T-helper 1 cell treated with Interleukin-12 subunit alpha and Interleukin-12 subunit beta and Interleukin-4 antibody, amounts not matched to agents 30 μg/mL and 1 μg/mL, for 36 hours (primary cell): Measurements from ENCODE around the gene FARP1.

Source experiments
- H3K27ac Mint-ChIP-seq: one replicate; pipeline ENCODE4 v1.8.0; 2021; ENCODE audit warnings: mild to moderate bottlenecking, mixed read lengths
- H3K27me3 Mint-ChIP-seq: one replicate; pipeline ENCODE4 v1.8.0; 2021; ENCODE audit warnings: low read depth, mixed read lengths
- H3K36me3 Mint-ChIP-seq: one replicate; pipeline ENCODE4 v1.8.0; 2021; ENCODE audit warnings: low read depth, mixed read lengths
- H3K4me1 Mint-ChIP-seq: one replicate; pipeline ENCODE4 v1.8.0; 2021; ENCODE audit warnings: low read depth, mixed read lengths
- H3K4me3 Mint-ChIP-seq: one replicate; pipeline ENCODE4 v1.8.0; 2021; ENCODE audit warnings: mild to moderate bottlenecking, moderate library complexity, mixed read lengths
- H3K9me3 Mint-ChIP-seq: one replicate; pipeline ENCODE4 v1.8.0; 2021; ENCODE audit warnings: mixed read lengths

Gene FARP1

DNA sequence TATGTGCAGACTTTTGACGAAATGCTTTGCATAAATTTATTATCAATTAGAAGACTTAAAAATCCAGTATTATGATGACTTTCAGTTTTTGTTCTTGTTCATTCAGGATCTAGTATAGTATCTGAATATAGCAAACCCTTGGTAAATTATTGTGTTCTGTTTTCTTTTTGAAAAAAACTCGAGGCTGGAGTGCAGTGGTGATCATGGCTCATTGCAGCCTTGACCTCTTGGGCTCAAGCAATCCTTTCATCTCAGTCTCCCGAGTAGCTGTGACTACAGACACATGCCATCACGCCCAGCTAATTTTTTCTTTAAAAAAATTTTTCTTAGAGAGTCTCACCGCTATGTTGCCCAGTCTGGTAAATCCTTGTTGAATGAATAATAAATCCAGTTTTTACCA lies 4.6 kb downstream of the FARP1 start:
- H3K27me3 Mint-ChIP-seq: peaks cover 54% of the 10 kb centered on the region

DNA sequence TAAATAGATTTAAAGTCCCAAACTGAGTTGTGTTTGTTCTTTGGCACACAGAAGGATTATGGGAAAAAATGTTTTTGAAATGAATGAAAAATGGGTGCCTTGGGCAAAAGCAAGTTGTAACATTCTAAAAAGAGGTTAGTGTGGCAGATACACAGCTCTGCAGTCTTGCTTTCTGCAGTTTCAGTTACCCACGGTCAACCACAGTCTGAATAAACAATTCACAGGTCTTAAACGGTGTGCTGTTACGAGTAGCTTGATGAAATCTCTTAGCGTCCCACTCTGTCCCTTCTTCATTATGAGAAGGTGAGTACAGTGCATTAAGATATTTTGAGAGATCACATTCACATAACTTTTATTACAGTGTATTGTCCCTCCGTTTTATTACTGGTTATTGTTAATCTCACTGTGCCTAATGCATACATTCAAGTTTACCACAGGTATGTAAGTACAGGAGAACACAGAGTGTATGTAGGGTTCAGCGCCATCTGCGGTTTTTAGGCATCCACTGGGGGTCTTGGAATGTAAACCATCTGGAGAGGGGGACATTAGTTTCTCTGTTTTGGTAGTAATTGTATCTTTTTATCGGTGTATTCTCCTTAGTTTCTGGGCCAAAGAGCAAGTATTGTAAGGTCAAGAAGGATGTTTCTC lies 8.1 kb downstream of the FARP1 start:
- Mint-ChIP-seq H3K36me3 (no peaks in the 10 kb centered on the region), H3K27me3 (peaks cover 29% of the 10 kb centered on the region), H3K4me1 (no peaks in the 10 kb centered on the region), H3K27ac (no peak overlapping the region), H3K4me3 (no peak overlapping the region), H3K9me3 (no peaks in the 10 kb centered on the region)

More for the DNA sequence above, 4.6 kb downstream of the FARP1 start:
- Mint-ChIP-seq H3K27ac (no peak overlapping the region), H3K9me3 (no peaks in the 10 kb centered on the region), H3K4me3 (no peak overlapping the region), H3K36me3 (no peaks in the 10 kb centered on the region), H3K4me1 (peaks cover 6% of the 10 kb centered on the region)

DNA sequence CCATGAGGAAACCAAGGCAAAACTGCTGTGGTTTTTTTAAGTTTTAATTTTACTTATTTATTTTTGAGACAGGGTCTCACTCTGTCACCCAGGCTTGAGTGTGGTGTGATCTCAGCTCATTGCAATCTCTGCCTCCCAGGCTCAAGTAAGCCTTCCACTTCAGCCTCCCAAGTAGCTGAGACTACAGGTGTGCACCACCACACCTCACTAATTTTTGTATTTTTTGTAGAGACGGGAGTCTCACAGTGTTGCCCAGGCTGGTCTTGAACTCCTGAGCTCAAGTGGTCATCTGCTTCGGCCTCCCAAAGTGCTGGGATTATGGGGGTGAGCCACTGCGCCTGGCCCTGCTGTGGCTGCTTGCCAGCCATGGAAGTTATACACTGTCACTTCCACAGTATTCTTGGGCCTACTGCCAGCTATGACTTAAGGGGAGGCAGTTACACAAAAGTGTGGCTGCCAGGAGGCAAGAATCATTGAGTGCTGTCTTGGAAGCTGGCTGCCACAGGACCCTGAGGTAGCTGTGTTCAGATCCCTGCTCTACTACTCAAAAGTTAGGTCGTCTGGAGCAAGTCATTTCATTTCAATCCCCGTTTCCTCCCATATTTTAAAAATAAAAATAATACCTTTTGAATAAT lies 12.7 kb downstream of the FARP1 start:
- no peak overlapping the region for H3K27ac Mint-ChIP-seq

DNA sequence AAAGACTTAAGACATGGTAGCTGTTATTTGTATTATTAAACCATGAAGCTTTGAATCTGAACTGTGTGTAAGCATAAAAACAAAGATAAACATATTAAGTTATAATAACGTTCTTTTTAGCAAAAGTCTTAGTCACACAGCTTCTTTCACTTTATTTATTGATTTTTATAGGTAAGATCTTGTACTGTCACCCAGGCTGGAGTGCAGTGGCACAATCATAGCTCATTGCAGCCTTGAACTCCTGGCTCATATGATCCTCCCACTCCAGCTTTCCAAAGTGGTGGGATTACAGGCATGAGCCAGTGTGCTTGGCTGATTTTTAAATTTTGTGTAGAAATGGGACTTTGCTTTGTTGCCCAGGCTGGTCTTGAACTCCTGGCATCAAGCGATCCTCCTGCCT lies 13.4 kb downstream of the FARP1 start:
- H3K4me3 Mint-ChIP-seq: no peak overlapping the region

More for the DNA sequence above, 12.7 kb downstream of the FARP1 start:
- no peak overlapping the region for H3K4me3 Mint-ChIP-seq
- H3K36me3 Mint-ChIP-seq: no peaks in the 10 kb centered on the region
- no peaks in the 10 kb centered on the region for H3K9me3 Mint-ChIP-seq
- H3K4me1 Mint-ChIP-seq: no peaks in the 10 kb centered on the region
- peaks cover 5% of the 10 kb centered on the region for H3K27me3 Mint-ChIP-seq

DNA sequence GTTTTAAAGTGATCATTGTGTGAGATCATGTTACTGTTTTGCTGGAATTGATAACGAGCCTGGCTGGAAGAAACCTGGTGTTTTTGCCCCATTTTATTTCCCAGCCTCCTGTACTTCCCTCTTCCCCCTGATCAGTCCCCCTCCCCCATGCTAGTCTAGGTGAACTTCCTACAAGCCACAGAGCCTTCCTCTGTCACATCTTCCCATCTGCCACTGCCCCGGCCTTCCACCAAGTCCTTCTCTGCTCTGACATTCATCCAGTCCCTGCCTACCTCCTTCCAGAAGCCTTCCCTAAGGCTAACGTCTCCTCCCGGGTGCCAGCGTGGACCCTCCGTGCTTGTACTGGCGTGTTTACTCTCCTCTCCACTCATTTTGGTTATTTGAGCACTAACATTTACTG lies 14.3 kb downstream of the FARP1 start:
- H3K27me3 Mint-ChIP-seq: no peaks in the 10 kb centered on the region
- no peaks in the 10 kb centered on the region for H3K9me3 Mint-ChIP-seq
- H3K27ac Mint-ChIP-seq: no peak overlapping the region
- no peaks in the 10 kb centered on the region for H3K4me1 Mint-ChIP-seq
- no peak overlapping the region for H3K4me3 Mint-ChIP-seq
- H3K36me3 Mint-ChIP-seq: no peaks in the 10 kb centered on the region

More for the DNA sequence above, 13.4 kb downstream of the FARP1 start:
- peaks cover 2% of the 10 kb centered on the region for H3K27me3 Mint-ChIP-seq
- no peak overlapping the region for H3K27ac Mint-ChIP-seq
- no peaks in the 10 kb centered on the region for H3K36me3 Mint-ChIP-seq
- H3K4me1 Mint-ChIP-seq: no peaks in the 10 kb centered on the region
- no peaks in the 10 kb centered on the region for H3K9me3 Mint-ChIP-seq

DNA sequence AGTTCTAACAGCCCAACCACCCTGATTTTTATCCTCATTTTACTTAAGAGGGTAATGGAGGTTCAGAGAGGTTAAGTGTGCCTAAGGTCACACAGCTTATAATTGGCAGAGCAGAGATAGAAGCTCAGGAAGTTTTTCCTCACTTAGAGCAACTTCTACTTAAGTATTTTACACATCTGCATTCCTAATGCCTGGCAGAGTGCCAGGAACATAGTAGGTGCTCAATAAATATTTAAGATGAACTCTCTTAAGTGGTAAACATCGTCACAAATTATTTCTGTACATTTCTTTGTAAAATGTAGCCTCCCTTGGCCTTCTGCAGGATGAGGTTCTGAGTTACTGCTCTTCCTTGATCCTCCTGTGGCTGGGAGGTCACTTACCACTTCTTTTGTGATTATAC lies 14.7 kb downstream of the FARP1 start:
- H3K27ac Mint-ChIP-seq: no peak overlapping the region
- H3K4me1 Mint-ChIP-seq: no peaks in the 10 kb centered on the region
- no peaks in the 10 kb centered on the region for H3K36me3 Mint-ChIP-seq
- no peaks in the 10 kb centered on the region for H3K9me3 Mint-ChIP-seq
- no peaks in the 10 kb centered on the region for H3K27me3 Mint-ChIP-seq
- no peak overlapping the region for H3K4me3 Mint-ChIP-seq

DNA sequence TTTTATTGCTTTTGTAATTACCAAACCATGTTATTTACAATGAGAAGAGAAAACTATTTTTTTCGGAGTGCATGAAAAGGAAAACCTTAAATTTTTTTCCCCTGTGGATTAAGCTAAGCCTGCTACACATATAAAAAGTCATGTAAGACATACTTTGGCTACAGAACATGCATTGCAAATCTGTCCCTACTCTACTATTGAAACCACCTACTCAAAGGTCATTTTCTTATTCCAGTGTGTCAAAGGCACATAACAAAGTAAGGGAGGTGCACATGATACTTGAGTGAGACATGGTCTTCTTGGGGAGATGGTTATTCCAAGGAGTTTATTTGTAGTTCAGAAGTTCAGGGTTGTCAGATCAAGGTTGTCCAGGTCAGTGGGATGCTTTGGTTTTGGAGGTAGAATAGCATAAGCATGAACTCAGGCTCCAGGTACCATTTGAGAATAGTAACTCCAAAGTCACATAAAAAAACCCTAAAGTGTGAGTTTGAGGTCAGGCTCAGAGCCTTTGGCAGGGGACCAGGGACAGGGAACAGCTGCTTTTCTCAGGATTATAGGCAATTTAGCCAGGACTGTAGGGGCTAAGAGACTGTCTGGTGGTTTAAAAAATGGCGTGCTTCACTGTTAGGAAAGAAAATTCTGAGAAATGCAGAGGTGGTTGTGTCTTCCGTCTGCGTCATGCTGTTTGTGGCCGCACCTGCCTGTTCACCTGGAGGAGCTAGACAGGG lies 15.4 kb downstream of the FARP1 start:
- H3K27ac Mint-ChIP-seq: no peak overlapping the region
- H3K4me3 Mint-ChIP-seq: no peak overlapping the region
- H3K9me3 Mint-ChIP-seq: no peaks in the 10 kb centered on the region
- no peaks in the 10 kb centered on the region for H3K27me3 Mint-ChIP-seq
- H3K36me3 Mint-ChIP-seq: no peaks in the 10 kb centered on the region
- H3K4me1 Mint-ChIP-seq: no peaks in the 10 kb centered on the region

DNA sequence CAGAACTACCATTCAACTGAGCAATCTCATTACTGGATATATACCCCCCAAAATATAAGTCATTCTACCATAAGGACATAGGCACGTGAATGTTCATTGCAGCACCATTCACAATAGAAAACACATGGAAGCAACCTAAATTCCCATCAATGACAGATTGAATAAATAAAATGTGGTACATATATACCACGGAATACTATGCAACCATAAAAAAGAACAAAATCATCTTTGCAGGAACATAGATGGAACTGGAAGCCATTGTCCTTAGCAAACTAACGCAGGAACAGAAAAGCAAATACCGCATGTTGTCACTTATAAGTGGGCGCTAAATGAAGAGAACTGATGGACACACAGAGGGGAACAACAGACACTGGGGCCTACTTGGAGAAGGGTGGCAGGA lies 20.0 kb downstream of the FARP1 start:
- Mint-ChIP-seq H3K36me3 (no peaks in the 10 kb centered on the region), H3K4me1 (no peaks in the 10 kb centered on the region), H3K9me3 (no peaks in the 10 kb centered on the region)

DNA sequence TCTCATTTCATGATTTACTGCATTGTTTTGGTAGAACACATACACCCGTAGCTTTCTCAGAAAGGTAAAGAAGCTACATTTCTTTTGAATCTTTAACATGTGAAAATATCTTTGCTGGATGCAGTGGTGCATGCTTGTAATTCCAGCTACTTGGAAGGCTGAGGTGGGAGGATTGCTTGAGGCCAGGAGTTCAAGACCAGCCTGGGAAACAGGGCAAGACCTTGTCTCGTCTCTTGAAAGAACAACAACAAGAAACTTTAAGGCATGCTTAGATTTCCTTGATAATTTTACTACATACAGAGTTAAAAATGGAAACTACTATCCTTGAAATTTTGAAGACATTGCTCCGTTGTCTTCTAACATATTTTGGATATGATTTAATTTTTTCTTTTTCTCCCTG lies 26.4 kb downstream of the FARP1 start:
- no peak overlapping the region for H3K27ac Mint-ChIP-seq
- H3K4me3 Mint-ChIP-seq: no peak overlapping the region
- no peaks in the 10 kb centered on the region for H3K36me3 Mint-ChIP-seq
- peaks cover 11% of the 10 kb centered on the region for H3K27me3 Mint-ChIP-seq
- H3K4me1 Mint-ChIP-seq: no peaks in the 10 kb centered on the region
- H3K9me3 Mint-ChIP-seq: no peaks in the 10 kb centered on the region

More for the DNA sequence above, 20.0 kb downstream of the FARP1 start:
- Mint-ChIP-seq H3K4me3 (no peak overlapping the region), H3K27ac (no peak overlapping the region), H3K27me3 (no peaks in the 10 kb centered on the region)

DNA sequence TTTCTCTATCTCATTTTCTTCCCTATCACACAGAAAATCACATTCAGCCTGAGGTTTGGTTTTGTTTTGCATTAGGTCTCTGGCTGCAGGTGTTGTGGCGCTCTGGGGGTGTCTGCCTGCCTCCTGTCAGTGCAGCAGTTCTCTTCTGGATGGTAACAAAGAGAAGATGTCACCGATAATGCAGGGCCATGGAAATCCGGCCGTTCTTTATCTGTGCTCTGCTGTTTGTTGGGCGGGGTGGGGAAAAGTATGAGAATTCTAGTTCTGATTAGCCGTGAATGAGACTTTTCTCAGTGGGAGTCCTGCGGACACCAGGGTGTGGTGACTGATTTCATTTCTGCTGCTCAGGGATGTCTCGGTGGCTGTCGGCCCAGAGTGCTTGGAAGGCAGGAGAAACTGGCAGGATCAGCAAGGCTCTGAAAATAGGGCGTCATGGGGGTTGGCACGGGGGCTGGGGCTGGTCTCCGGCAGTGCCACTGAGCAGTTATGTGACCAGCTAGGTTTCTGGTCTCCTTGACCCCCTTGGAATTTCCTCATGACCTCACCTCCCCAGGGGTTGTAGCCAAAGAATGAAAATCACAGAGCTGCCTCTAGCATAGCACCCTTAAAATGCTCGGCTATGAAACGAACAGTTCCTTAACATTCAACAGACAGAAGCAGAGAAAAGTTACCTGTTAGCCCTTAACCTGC lies 29.2 kb downstream of the FARP1 start:
- H3K27ac Mint-ChIP-seq: no peak overlapping the region
- H3K9me3 Mint-ChIP-seq: no peaks in the 10 kb centered on the region
- no peaks in the 10 kb centered on the region for H3K4me1 Mint-ChIP-seq
- H3K4me3 Mint-ChIP-seq: no peak overlapping the region
- no peaks in the 10 kb centered on the region for H3K36me3 Mint-ChIP-seq
- H3K27me3 Mint-ChIP-seq: peaks cover 11% of the 10 kb centered on the region

DNA sequence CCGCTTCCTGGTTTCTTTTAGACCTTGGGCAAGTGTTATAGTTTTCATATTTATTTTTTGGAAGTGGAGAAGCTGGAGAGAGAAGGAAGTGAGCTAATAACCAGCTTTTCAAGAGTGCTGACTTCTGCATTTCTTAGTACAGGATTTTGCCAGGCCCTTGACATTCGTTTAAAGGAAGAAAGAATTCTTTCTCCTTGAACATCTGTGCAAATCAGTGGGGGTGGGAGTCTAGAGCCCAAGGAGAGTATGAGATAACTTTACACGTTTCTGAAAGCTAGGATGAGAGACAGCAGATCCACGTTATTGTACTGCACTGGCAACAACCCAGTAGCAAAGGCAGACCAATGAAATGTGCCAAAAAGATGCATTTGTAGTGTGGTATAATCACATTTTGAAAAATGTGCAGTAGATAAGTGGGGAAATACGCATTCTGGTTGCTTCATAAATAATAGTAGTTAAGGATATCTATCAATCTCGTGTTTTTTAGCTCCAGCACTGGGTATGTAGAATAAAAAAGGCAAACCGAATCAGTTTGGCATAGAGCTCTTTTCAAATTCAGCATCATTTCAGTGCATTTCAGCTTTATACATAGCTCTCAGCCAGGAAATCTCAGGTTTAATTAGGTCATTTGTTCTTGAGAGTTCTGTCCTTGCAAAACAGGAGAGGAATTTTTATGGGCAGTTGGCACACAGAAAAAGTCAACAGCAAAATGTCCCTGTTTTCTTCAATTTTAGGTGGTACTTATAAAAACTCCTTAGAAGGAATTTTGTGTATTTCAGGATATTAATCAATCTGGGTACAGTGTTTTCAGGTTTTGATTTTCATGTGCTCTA lies 29.9 kb downstream of the FARP1 start:
- Mint-ChIP-seq H3K27me3 (peaks cover 11% of the 10 kb centered on the region), H3K9me3 (no peaks in the 10 kb centered on the region), H3K36me3 (no peaks in the 10 kb centered on the region), H3K4me1 (no peaks in the 10 kb centered on the region), H3K27ac (no peak overlapping the region), H3K4me3 (no peak overlapping the region)

DNA sequence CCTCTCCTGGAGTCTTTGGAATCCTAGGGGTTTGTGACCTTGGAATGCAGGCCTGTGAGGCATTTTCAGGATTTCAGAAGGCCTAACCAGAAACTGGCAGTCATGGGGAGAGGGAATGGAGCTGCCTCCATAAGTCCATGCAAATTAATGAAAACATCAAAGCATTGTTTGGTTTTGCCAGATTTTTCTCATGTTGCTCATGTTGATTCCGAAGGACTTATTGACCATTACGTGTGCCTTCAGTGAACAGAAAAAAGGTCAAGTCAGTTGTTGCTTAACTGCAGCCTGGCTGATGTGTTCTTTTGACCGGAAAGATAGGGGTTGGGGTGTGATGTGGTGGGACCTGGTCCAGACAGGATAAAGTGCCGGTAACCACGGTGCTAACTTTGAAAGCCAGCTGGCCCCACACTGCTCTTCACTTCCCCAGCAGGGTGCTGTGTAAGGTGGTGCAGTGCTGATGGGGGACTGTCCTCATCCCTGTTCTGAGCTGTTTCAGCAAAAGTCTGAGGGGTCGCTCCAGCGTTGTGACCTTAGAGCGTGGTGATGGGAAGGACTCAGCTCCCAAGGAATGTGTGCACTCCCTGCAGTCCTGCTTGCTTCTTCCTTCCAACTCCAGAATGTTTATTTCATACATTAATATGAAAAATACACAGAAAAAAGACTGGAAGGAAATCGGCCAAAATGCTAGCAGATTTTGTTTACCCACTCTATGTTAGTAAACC lies 30.7 kb downstream of the FARP1 start:
- no peak overlapping the region for H3K27ac Mint-ChIP-seq
- H3K4me3 Mint-ChIP-seq: no peak overlapping the region
- H3K4me1 Mint-ChIP-seq: no peaks in the 10 kb centered on the region
- peaks cover 11% of the 10 kb centered on the region for H3K27me3 Mint-ChIP-seq
- no peaks in the 10 kb centered on the region for H3K9me3 Mint-ChIP-seq
- no peaks in the 10 kb centered on the region for H3K36me3 Mint-ChIP-seq

DNA sequence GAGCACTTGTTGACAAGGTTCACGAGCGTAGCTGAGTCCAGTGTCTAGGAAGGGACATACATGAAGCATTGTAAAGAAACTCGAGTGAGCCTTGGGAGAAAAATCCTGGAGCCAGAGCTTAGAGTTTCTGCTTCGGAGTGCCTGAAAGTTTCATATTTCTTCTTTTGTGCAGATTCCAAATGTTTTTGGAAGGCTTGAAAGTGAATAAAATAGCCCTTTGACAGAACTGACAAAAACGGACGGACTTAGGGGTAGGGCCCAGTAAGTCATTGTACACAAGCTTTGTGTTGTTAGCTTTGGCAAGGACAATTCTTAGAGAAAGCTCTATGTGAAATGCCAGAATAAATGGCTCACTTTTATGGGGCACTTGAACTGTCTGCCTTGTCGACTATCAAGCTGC lies 31.4 kb downstream of the FARP1 start:
- no peak overlapping the region for H3K27ac Mint-ChIP-seq
- no peak overlapping the region for H3K4me3 Mint-ChIP-seq
- no peaks in the 10 kb centered on the region for H3K9me3 Mint-ChIP-seq
- H3K4me1 Mint-ChIP-seq: no peaks in the 10 kb centered on the region
- peaks cover 7% of the 10 kb centered on the region for H3K27me3 Mint-ChIP-seq
- no peaks in the 10 kb centered on the region for H3K36me3 Mint-ChIP-seq
